ENCODE data around the gene FOXA1. TPM values are rescaled to one million over a fixed set of nuclear protein-coding genes. Genes with fewer than 3 reads are reported as not detected.
"Not testable (repeated sequence)": the region's sequence is repeated elsewhere in the genome, so short reads cannot be mapped to it uniquely, and the experiment has no call there.

The FOXA1 gene
- total RNA-seq, 1 donor from 2014 or later, result 126 TPM

GRCh38 chr14:37558740-37559139, 36.3 kb downstream of the FOXA1 start:
- DNase-seq (ENCODE audit: low spot score), result no peak

- not testable (repeated sequence) for DNase-seq (ENCODE audit: low spot score)
These were observed 39.5 kb downstream of the FOXA1 start for GRCh38 chr14:37555596-37555995.

GRCh38 chr14:37553935-37554550, 41.0 kb downstream of the FOXA1 start:
- no peak for DNase-seq (ENCODE audit: low spot score)

- DNase-seq (ENCODE audit: low spot score), result no peak
These were observed 43.9 kb downstream of the FOXA1 start for GRCh38 chr14:37551119-37551518.

- no peak for DNase-seq (ENCODE audit: low spot score)
These were observed 44.5 kb downstream of the FOXA1 start for GRCh38 chr14:37550511-37550910.

GRCh38 chr14:37546621-37547447, 48.2 kb downstream of the FOXA1 start:
- DNase-seq (ENCODE audit: low spot score), result no peak

GRCh38 chr14:37545174-37545573, 49.9 kb downstream of the FOXA1 start:
- no peak for DNase-seq (ENCODE audit: low spot score)

GRCh38 chr14:37544407-37544806, 50.6 kb downstream of the FOXA1 start:
- DNase-seq (ENCODE audit: low spot score), result no peak

- DNase-seq (ENCODE audit: low spot score), result no peak
These were observed 55.1 kb downstream of the FOXA1 start for GRCh38 chr14:37539992-37540391.

Other genes with a start within 250 kb of the FOXA1 start
- 21.3 TPM for gene TTC6, start 380 bp upstream of the FOXA1 start, total RNA-seq

All from ureter (tissue), 1 donor.